ENCODE measurements around the gene SHISAL2A.
A peak's percentile ranks its signal among the peaks of the same experiment; 100 is the strongest.

Gene SHISAL2A

GRCh38 chr1:52662645-52663313, 29.8 kb downstream of the SHISAL2A start:
- DNase-seq = no peak

GRCh38 chr1:52663716-52664115, 30.7 kb downstream of the SHISAL2A start:
- DNase-seq = no peak

- DNase-seq = no peak
Measured at GRCh38 chr1:52665006-52665941, 32.3 kb downstream of the SHISAL2A start.

GRCh38 chr1:52667290-52667689, 34.3 kb downstream of the SHISAL2A start:
- no peak for DNase-seq

- no peak for DNase-seq
Measured at GRCh38 chr1:52667984-52668383, 35.0 kb downstream of the SHISAL2A start.

DNA sequence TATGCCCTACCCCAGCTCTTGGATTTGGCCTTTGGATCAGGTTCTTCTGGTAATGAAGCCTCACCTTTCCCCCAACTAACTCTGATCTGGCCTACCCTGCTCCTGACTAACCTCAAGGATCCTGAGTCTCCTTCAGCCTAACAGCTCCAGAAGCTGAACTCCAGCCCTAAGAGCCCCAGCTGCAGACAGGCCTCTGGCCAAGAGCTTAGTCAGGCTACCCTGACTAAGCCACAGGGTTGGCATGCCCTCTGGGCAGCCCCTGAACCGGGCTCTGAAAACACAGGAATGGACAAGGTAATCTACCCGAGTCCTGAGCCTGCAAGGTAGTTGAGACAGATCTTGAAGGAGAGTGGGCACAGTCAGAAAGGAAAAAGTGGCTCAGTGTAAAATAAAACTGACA, 35.7 kb downstream of the SHISAL2A start:
- no peak for DNase-seq

DNA sequence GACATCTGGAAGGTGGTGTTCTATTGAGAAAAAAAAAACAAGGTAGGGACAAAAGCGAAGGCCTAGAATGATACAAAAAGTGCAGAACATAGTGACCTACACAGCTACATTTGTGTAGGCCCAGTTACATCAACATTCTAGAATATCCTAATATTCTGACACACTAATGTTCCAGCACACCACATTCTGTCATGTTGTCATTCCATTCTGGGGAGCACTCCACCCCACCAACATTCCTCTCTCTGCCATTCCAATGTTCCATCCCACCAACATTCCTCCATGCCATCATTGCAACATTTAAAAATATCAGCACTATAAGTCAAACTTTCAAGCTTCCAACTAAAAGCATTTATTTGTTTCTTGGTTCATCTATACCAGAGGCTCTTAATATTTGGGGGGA, 36.7 kb downstream of the SHISAL2A start:
- DNase-seq = no peak

DNA sequence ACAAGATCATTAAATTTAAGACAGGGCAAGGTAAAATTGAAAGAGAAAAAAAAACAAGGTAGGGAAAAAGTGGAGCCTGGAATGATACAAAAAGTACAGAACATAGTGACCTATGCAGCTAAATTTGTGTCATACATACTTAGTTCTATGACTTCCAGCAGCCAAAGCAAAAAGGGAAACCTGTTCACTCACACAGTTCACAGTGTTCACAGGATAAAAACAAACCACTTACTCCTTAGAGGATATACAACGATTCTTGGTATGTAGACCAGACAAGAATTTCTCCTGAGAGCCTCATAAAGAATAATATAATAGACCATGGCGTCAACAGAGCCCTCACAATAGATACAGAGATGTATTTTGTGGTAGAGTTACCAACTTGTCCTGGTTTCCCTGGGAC, 37.6 kb downstream of the SHISAL2A start:
- DNase-seq = no peak

DNA sequence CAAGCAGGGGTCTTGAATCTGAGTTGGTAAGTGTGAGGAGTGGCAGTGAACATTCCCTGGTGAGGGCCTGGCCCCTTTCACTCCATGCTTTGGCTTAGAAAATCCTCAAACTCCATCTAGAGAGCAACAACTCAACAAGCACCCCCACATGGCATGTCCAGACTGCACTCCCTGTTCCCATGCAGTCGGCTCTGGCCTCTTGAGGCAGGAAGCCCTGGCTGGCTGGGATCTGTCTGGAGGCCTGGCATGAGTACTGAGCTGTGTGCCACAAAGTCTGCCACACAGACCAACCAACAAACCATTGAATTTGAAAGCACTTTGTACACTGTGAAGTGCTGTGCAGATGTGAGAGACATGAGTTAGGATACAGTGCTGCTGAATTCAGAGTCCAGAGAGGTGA, 40.0 kb downstream of the SHISAL2A start:
- no peak for DNase-seq

DNA sequence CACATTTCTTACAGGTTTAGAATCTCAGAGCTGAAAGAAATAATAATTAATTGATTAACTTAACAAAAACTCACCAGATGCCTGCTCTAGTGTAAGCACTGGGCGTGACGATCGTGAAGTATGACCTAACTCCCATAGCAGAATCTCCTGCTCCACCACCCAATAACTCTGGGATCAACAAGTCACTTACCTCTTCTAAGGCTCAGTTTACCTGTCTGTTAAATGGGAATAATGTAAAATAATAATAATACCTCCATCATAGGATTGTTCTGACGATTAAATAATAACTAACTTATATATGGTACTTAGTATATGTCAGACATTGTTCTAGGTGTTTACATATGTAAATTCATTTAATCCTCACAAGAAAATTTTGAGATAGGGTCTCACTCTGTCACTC, 40.5 kb downstream of the SHISAL2A start:
- DNase-seq = no peak

DNA sequence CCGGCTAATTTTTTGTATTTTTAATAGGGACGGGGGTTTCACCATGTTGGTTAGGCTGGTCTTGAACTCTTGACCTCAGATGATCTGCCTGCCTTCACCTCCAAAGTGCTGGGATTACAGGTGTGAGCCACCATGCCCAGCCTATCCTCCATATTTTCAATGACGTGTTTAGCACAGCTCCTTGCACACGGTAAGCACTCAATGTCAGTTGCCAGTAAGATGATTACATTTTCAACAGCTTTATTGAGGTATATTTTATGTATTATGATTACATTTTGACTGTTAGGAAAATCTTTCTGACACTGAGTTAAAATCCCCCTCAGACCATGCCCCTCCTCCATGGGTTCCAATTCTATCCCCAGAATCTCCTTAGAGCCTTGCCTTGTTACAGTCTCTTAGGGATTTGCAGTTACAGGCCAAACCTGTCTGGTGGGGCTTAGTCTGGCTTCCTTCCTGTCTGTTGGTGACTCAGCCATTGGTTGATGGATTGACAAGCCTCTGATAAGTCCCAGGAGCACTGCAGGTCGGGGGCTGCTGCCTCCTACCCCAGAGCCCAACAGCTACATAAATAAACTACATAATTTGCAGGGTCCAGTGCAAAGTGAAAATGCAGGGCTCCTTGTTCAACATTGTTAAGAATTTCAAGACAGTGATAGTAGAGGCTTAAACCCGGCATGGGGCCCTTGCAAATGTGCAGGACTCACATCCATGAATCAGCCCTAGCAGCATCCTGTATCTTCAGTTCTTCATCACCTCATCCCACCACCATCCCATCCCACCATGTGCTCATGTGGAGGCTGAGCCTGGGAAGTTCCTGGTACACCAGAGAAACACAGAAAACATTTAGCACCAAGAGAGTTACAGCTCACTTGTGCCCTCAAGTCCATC, 41.8 kb downstream of the SHISAL2A start:
- DNase-seq = peak; percentile 23

- no peak for DNase-seq
Measured at GRCh38 chr1:52676249-52676903, 43.4 kb downstream of the SHISAL2A start.

- DNase-seq = no peak
Measured at GRCh38 chr1:52677076-52677806, 44.3 kb downstream of the SHISAL2A start.

DNA sequence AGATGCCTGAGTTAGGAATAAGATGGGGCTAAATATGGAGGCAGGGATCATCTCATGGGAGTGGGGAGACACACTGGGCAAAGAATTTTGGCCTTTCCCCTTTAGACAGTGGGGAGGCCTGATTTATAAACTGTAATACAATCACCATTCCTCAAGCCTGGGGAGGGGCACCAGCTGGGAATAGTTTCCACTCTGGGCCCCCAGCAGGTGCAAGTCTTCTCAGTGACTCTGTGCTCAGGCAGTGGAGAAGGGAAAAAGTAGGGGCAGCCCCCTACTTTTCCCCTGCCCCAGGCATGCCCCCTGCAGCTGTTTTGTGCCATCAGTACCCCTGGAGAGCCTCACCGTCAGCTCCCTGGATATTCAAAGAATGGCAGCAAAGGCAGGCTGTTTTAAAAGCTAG, 46.1 kb downstream of the SHISAL2A start:
- no peak for DNase-seq

DNA sequence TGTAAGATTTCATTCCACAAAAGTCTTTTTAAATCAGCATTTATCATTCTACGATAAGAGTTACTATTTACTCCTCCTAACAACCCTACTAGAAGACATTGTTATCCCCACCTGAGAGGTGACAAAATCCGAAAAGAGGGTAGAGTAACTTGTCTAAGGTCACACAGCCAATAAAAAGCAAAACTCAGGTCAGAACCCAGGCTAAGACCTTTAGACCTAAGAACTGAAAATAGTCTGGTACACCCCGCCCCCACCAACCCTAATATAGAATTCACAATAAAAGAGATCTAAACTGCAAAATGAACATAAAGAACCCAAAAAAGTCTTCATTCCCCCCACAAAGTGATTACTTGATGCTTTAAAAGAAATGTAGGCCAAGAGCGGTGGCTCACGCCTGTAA, 46.5 kb downstream of the SHISAL2A start:
- no peak for DNase-seq

- DNase-seq = no peak
Measured at GRCh38 chr1:52680353-52680752, 47.4 kb downstream of the SHISAL2A start.

GRCh38 chr1:52681136-52681535, 48.2 kb downstream of the SHISAL2A start:
- no peak for DNase-seq

DNA sequence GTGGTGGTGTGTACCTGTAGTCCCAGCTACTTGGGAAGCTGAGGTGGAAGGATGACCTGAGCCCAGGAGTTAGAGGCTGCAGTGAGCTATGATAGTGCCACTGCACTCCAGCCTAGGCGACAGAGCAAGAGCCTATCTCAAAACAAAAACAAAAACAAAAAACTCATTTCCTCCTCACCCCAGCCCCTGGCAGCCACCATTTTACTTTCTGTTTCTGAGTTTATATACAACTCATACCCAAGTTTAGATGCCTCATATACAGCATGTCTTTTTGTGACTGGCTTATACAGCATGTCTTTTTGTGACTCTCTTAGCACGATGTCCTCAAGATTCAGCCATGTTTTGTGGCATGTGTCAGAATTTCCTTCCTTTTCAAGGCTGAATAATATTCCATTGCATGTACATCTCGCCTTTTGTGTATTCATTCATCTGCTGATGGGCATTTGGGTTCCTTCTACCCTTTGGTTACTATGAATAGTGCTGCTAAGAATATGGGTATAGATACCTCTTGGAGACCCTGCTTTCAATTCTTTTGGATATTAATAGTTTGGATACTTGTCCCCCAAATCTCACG, 50.5 kb downstream of the SHISAL2A start:
- DNase-seq = no peak

DNA sequence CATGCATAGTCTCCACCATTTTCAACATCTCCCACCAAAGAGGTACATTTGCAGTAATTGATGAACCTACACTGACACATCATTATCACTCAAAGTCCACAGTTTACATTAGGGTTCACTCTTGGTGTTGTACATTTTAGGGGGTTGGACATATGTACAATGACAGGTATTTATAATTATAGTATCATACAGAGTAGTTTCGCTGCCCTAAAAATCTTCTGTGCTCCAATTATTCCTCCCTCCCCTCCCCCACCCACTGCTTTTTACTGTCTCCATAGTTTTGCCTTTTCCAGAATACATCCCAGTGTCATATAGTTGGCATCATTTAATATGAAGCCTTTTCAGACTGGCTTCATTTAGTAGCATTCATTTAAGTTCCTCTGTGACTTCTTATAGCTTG, 51.6 kb downstream of the SHISAL2A start:
- DNase-seq = no peak

GRCh38 chr1:52686261-52686751, 53.3 kb downstream of the SHISAL2A start:
- peak; percentile 79 for DNase-seq

GRCh38 chr1:52686830-52687229, 53.9 kb downstream of the SHISAL2A start:
- DNase-seq = no peak

Data from activated CD4-positive, alpha-beta T cell treated with anti-CD3 and anti-CD28 coated beads, Interleukin-2, amount 50 U/mL, for 16 hours (primary cell).